Endodermal cell (in vitro differentiated cells): ENCODE measurements around the gene FER. TPM values are rescaled to one million over a fixed set of nuclear protein-coding genes. Genes with fewer than 3 reads are reported as not detected.

Experiments used
- DNase-seq: peaks from one replicate; pipeline ENCODE4 v3.0.0-alpha.2; 2017
- H3K27ac ChIP-seq: 2 replicates; pipeline ENCODE4 v1.5.1; 2013; ENCODE audit warnings: mild to moderate bottlenecking, low read depth, low read length, moderate library complexity
- H3K27me3 ChIP-seq: 2 replicates; pipeline ENCODE4 v1.6.1; 2013; ENCODE audit warnings: mild to moderate bottlenecking, low read length, moderate library complexity; ENCODE audit not compliant: insufficient read depth, control insufficient read depth, poor library complexity, severe bottlenecking
- H3K36me3 ChIP-seq: 2 replicates; pipeline ENCODE4 v1.7.0; 2013; ENCODE audit warnings: mild to moderate bottlenecking, low read length, moderate library complexity; ENCODE audit not compliant: control insufficient read depth, insufficient read depth
- H3K4me1 ChIP-seq: one replicate; pipeline ENCODE4 v1.7.0; 2013; ENCODE audit warnings: low read length; ENCODE audit not compliant: control insufficient read depth, insufficient read depth
- H3K4me3 ChIP-seq: 2 replicates; pipeline ENCODE4 v1.5.1; 2013; ENCODE audit warnings: mild to moderate bottlenecking, low read length, moderate library complexity
- H3K9ac ChIP-seq: 2 replicates; pipeline ENCODE4 v1.6.1; 2013; ENCODE audit warnings: mild to moderate bottlenecking, low read length, moderate library complexity; ENCODE audit not compliant: poor library complexity, severe bottlenecking; ENCODE audit errors: extremely low read depth
- H3K9me3 ChIP-seq: 2 replicates; pipeline ENCODE4 v1.6.1; 2013; ENCODE audit warnings: mild to moderate bottlenecking, low read length, moderate library complexity; ENCODE audit not compliant: control insufficient read depth
- H3K27ac Mint-ChIP-seq: 2 replicates; pipeline ENCODE4 v1.8.0; 2020; ENCODE audit warnings: mixed read lengths
- H3K27me3 Mint-ChIP-seq: 2 replicates; pipeline ENCODE4 v1.8.0; 2021; ENCODE audit warnings: mild to moderate bottlenecking, mixed read lengths; ENCODE audit not compliant: insufficient read depth
- H3K36me3 Mint-ChIP-seq: 2 replicates; pipeline ENCODE4 v1.8.0; 2020; ENCODE audit warnings: low read depth, mixed read lengths
- H3K4me1 Mint-ChIP-seq: 2 replicates; pipeline ENCODE4 v1.8.0; 2020; ENCODE audit warnings: mixed read lengths
- H3K4me3 Mint-ChIP-seq: 2 replicates; pipeline ENCODE4 v1.8.0; 2020; ENCODE audit warnings: mild to moderate bottlenecking, moderate library complexity, mixed read lengths
- H3K9me3 Mint-ChIP-seq: 2 replicates; pipeline ENCODE4 v1.8.0; 2020; ENCODE audit warnings: mild to moderate bottlenecking, mixed read lengths
- CTCF ChIP-seq: fragments of 200-600 bp; sonication (generic); conservative IDR thresholded peaks from 2 replicates; pipeline ENCODE4 v1.5.0; 2021; ENCODE audit warnings: antibody characterized with exemption, mild to moderate bottlenecking
- WGBS, 2 experiments: methylation state at CpG; one replicate each; pipeline versions ENCODE4 v1.1.5 to v1.1.7; 2013; ENCODE audit warnings: missing lambda C conversion rate in 2 of 2, mixed read lengths in 1 of 2; ENCODE audit not compliant: insufficient coverage in 1 of 2, insufficient read length in 1 of 2; 5-methylcytosine and 5-hydroxymethylcytosine counted together
- total RNA-seq, 2 donors: library from RNA; stranded (reverse); fragmentation: NEBNext Ultra II Directional in 1 of 2; extraction: Animal tissue kit (Norgen Biotek cat#: 25700) in 1 of 2; gene quantifications; 2 replicates in 1 of 2; 3 replicates in 1 of 2; pipeline ENCODE4 v1.2.1, GENCODE V29; 2021

Gene FER
- total RNA-seq, 2 donors from 2014 or later, result 24.5 to 26.8 TPM

- TF ChIP-seq CTCF, result no peak
- no peaks in the 10 kb centered on the region for H3K4me1 ChIP-seq
- Mint-ChIP-seq H3K4me1 (peaks cover 22% of the 10 kb centered on the region), H3K9me3 (no peaks in the 10 kb centered on the region), H3K27me3 (no peaks in the 10 kb centered on the region), H3K36me3 (no peaks in the 10 kb centered on the region), H3K4me3 (no peak overlapping the region), H3K27ac (no peak overlapping the region)
- H3K9ac ChIP-seq, result no peak overlapping the region
- no peaks in the 10 kb centered on the region for H3K36me3 ChIP-seq
- 93 to 95% methylated on average over 3 to 4 of the region's 4 CpGs for WGBS, 2 experiments
- H3K4me3 ChIP-seq, result no peak overlapping the region
- DNase-seq, result no peak
- H3K27ac ChIP-seq, result no peak overlapping the region
- H3K27me3 ChIP-seq, result no peaks in the 10 kb centered on the region
- peaks cover 5% of the 10 kb centered on the region for H3K9me3 ChIP-seq
Measured at GRCh38 chr5:109224276-109224882, 476.7 kb downstream of the FER start.

GRCh38 chr5:109225716-109226625 lies 478.3 kb downstream of the FER start:
- no peak overlapping the region for H3K27ac Mint-ChIP-seq
- TF ChIP-seq CTCF, result no peak
- no peaks in the 10 kb centered on the region for H3K9me3 Mint-ChIP-seq
- Histone ChIP-seq H3K36me3 (no peaks in the 10 kb centered on the region), H3K9ac (no peak overlapping the region), H3K9me3 (peaks cover 5% of the 10 kb centered on the region), H3K4me3 (no peak overlapping the region), H3K27me3 (no peaks in the 10 kb centered on the region), H3K27ac (no peak overlapping the region), H3K4me1 (no peaks in the 10 kb centered on the region)
- 84 to 88% methylated on average over 8 to 11 of the region's 11 CpGs for WGBS, 2 experiments
- no peak overlapping the region for H3K4me3 Mint-ChIP-seq
- no peaks in the 10 kb centered on the region for H3K36me3 Mint-ChIP-seq
- H3K4me1 Mint-ChIP-seq, result peaks cover 21% of the 10 kb centered on the region
- no peaks in the 10 kb centered on the region for H3K27me3 Mint-ChIP-seq
- DNase-seq, result no peak

- H3K9me3 ChIP-seq, result no peaks in the 10 kb centered on the region
- WGBS, 2 experiments, result 90 to 93% methylated on average over 2 of the region's 2 CpGs
- H3K27me3 Mint-ChIP-seq, result no peaks in the 10 kb centered on the region
- H3K4me3 Mint-ChIP-seq, result no peak overlapping the region
- no peaks in the 10 kb centered on the region for H3K36me3 Mint-ChIP-seq
- no peaks in the 10 kb centered on the region for H3K27me3 ChIP-seq
- no peaks in the 10 kb centered on the region for H3K36me3 ChIP-seq
- no peak for DNase-seq
- no peak overlapping the region for H3K27ac ChIP-seq
- no peak overlapping the region for H3K27ac Mint-ChIP-seq
- TF ChIP-seq CTCF, result no peak
- no peaks in the 10 kb centered on the region for H3K4me1 ChIP-seq
- peaks cover 7% of the 10 kb centered on the region for H3K9me3 Mint-ChIP-seq
- no peak overlapping the region for H3K9ac ChIP-seq
- no peaks in the 10 kb centered on the region for H3K4me1 Mint-ChIP-seq
- no peak overlapping the region for H3K4me3 ChIP-seq
Measured at GRCh38 chr5:109230369-109230768, 482.7 kb downstream of the FER start.
